Activated CD8-positive, alpha-beta T cell treated with anti-CD3 and anti-CD28 coated beads for 36 hours (primary cell): ENCODE results near the gene RHEX. TPM values are rescaled to one million over a fixed set of nuclear protein-coding genes. Genes with fewer than 3 reads are reported as not detected.

Experiments
- ATAC-seq: fragments of 200-7000 bp; cut with Tn5 transposase; one replicate; pipeline ENCODE4 v1.10.0; 2021; ENCODE audit warnings: mild to moderate bottlenecking, moderate library complexity
- CTCF ChIA-PET: fragments of 350-600 bp; sonication (Branson Sonifier 250); formaldehyde crosslinking; loops from one replicate; lab custom pipeline; 2021; ENCODE audit warnings: antibody characterized with exemption; lab: Charles Lee
- POLR2A ChIA-PET: fragments of 350-600 bp; sonication (Branson Sonifier 250); formaldehyde crosslinking; loops from one replicate; lab custom pipeline; 2021; ENCODE audit warnings: antibody characterized with exemption; lab: Charles Lee
- DNase-seq: peaks from one replicate; pipeline ENCODE4 v3.0.0-alpha.2; 2020
- H3K27ac Mint-ChIP-seq: one replicate; pipeline ENCODE4 v1.8.0; 2021; ENCODE audit warnings: mild to moderate bottlenecking, mixed read lengths
- H3K27me3 Mint-ChIP-seq: one replicate; pipeline ENCODE4 v1.8.0; 2021; ENCODE audit warnings: mixed read lengths
- H3K36me3 Mint-ChIP-seq: one replicate; pipeline ENCODE4 v1.8.0; 2021; ENCODE audit warnings: low read depth, mixed read lengths
- H3K4me1 Mint-ChIP-seq: one replicate; pipeline ENCODE4 v1.8.0; 2021; ENCODE audit warnings: low read depth, mixed read lengths
- H3K4me3 Mint-ChIP-seq: one replicate; pipeline ENCODE4 v1.8.0; 2021; ENCODE audit warnings: mild to moderate bottlenecking, moderate library complexity, mixed read lengths
- H3K9me3 Mint-ChIP-seq: one replicate; pipeline ENCODE4 v1.8.0; 2021; ENCODE audit warnings: mixed read lengths
- intact Hi-C: fragments of 100-400 bp; cut with micrococcal nuclease; formaldehyde crosslinking; loops from one replicate; pipeline ENCODE4 v1.10.0; 2022
- total RNA-seq, 2 experiments: library from RNA; stranded (reverse); gene quantifications; one replicate each; pipeline ENCODE4 v1.2.3, GENCODE V29; 2021
- TF ChIP-seq, protein P1 (sequence below): fragments of 200-600 bp; IDR thresholded peaks from one replicate; pipeline ENCODE4 v1.8.0; 2022; ENCODE audit warnings: antibody characterized with exemption, mild to moderate bottlenecking

Gene RHEX
- total RNA-seq, 2 experiments from 2014 or later: not detected

GRCh38 chr1:206080026-206080820 lies 27.2 kb downstream of the RHEX start:
- Mint-ChIP-seq H3K27me3 (peaks cover 4% of the 10 kb centered on the region), H3K4me3 (no peak overlapping the region), H3K36me3 (no peaks in the 10 kb centered on the region), H3K4me1 (peaks cover 10% of the 10 kb centered on the region), H3K27ac (no peak overlapping the region), H3K9me3 (no peaks in the 10 kb centered on the region)
- ATAC-seq: no peak
- CTCF ChIA-PET: interaction anchor here (0.7 to 3.3 kb wide), 6 partner anchors 12 to 51 kb away, joined by 3 to 13 read pairs (median 4); no protein-coding TSS in a partner anchor
- POLR2A ChIA-PET: interaction anchor here (0.9 to 1.1 kb wide), 2 partner anchors 30 to 32 kb away, joined by 3 read pairs; no protein-coding TSS in a partner anchor
- intact Hi-C loops: no loop called here
- TF ChIP-seq, protein P1, sequence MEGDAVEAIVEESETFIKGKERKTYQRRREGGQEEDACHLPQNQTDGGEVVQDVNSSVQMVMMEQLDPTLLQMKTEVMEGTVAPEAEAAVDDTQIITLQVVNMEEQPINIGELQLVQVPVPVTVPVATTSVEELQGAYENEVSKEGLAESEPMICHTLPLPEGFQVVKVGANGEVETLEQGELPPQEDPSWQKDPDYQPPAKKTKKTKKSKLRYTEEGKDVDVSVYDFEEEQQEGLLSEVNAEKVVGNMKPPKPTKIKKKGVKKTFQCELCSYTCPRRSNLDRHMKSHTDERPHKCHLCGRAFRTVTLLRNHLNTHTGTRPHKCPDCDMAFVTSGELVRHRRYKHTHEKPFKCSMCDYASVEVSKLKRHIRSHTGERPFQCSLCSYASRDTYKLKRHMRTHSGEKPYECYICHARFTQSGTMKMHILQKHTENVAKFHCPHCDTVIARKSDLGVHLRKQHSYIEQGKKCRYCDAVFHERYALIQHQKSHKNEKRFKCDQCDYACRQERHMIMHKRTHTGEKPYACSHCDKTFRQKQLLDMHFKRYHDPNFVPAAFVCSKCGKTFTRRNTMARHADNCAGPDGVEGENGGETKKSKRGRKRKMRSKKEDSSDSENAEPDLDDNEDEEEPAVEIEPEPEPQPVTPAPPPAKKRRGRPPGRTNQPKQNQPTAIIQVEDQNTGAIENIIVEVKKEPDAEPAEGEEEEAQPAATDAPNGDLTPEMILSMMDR: no peak
- no peak for DNase-seq

GRCh38 chr1:206081856-206082255 lies 28.9 kb downstream of the RHEX start:
- no peak overlapping the region for H3K27ac Mint-ChIP-seq
- H3K9me3 Mint-ChIP-seq: no peaks in the 10 kb centered on the region
- H3K4me3 Mint-ChIP-seq: no peak overlapping the region
- ATAC-seq: no peak
- no peaks in the 10 kb centered on the region for H3K36me3 Mint-ChIP-seq
- intact Hi-C loops: no loop called here
- no peak for DNase-seq
- H3K27me3 Mint-ChIP-seq: peaks cover 4% of the 10 kb centered on the region
- CTCF ChIA-PET: interaction anchor here (3.3 kb wide), 1 partner anchor 24 kb away, joined by 13 read pairs; no protein-coding TSS in a partner anchor
- H3K4me1 Mint-ChIP-seq: peaks cover 10% of the 10 kb centered on the region
- TF ChIP-seq, protein P1: no peak
- POLR2A ChIA-PET: no interaction called here

DNA sequence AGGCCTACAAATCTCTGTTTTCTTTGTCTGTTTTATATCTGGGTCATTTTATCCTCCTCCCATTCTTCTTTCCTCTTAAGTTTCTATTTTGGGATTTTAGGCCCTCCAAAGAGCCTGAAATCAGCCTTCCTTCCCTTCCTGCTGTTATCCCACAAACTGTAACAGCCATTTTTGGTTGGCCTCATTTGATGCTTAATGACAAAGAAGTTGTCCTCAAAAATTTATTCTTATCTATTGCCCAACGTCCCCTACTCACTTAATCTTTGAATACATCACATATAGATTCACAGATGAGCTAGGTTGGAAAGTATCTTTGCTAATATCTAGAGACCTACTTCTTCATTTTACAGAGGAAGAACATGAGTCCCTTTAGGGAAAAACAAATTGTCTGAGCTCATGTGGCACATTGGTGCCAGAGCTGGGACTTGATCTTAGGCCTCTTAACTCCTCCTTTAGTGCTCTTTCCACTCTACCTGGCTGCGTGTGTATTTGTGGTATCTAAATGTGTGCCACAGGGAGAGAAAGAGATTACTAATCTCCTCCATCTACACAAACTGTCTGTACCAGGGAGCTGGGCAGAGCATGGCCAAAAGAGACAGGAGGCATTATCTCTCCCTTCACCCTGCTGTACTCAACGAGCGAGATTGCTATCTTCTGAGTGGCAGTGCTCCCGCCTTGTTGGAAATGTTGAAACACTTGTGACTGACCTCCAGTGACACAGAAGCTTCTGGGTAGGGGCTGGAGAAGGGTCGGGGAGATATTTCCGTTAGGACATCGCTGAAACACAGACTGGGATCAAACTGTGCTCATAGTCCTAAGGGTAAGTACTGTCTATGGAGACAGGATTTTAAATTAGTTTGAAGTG lies 30.1 kb downstream of the RHEX start:
- peaks cover 1% of the 10 kb centered on the region for H3K27me3 Mint-ChIP-seq
- DNase-seq (no peak), ATAC-seq (no peak)
- ChIA-PET CTCF (interaction anchor here (0.6 to 3.3 kb wide), 3 partner anchors 23 to 740 kb away, joined by 3 to 13 read pairs (median 5); no protein-coding TSS in a partner anchor), POLR2A (no interaction called here)
- intact Hi-C loops: no loop called here
- TF ChIP-seq, protein P1: no peak
- H3K27ac Mint-ChIP-seq: no peak overlapping the region
- no peak overlapping the region for H3K4me3 Mint-ChIP-seq
- H3K4me1 Mint-ChIP-seq: peaks cover 10% of the 10 kb centered on the region
- no peaks in the 10 kb centered on the region for H3K36me3 Mint-ChIP-seq
- H3K9me3 Mint-ChIP-seq: no peaks in the 10 kb centered on the region

- peaks cover 10% of the 10 kb centered on the region for H3K4me1 Mint-ChIP-seq
- intact Hi-C loops: no loop called here
- no peaks in the 10 kb centered on the region for H3K36me3 Mint-ChIP-seq
- H3K9me3 Mint-ChIP-seq: no peaks in the 10 kb centered on the region
- ChIA-PET POLR2A (no interaction called here), CTCF (interaction anchor here (0.6 to 2.4 kb wide), 2 partner anchors 107 to 740 kb away, joined by 3 to 5 read pairs; no protein-coding TSS in a partner anchor)
- H3K4me3 Mint-ChIP-seq: no peak overlapping the region
- TF ChIP-seq, protein P1: no peak
- ATAC-seq (no peak), DNase-seq (no peak)
- H3K27me3 Mint-ChIP-seq: peaks cover 1% of the 10 kb centered on the region
- no peak overlapping the region for H3K27ac Mint-ChIP-seq
Observed at GRCh38 chr1:206083750-206084149, 30.8 kb downstream of the RHEX start.
